Measurements from ENCODE around the gene STK4.
"Not testable (repeated sequence)": the region's sequence is repeated elsewhere in the genome, so short reads cannot be mapped to it uniquely, and the experiment has no call there.

The STK4 gene

DNA sequence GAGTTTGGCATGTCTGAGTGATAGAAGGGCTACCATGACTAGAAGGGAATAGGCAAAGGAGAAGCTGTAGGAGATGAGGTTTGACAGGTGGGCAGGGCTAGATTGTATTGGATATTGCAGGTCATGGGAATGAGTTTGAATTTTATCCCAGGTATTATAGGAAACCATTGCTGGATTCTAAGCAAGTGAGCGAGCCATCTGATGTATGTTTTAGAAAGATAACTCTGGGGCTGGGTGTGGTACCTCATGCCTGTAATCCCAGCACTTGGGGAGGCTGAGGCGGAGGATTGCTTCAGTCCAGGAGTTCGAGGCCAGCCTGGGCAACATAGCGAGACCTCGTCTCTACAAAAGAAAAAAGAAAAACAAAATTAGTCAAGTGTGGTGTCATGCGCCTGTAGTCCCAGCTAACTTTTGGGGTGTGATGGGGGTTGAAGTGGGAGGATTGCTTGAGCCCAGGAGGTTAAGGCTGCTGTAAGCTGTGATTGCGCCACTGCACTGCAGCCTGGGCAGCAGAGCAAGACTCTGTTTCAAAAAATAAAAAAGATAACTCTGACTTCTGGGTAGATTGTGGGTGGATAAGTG lies 16.9 kb downstream of the STK4 start:
- DNase-seq (ENCODE audit: low spot score) = no peak

DNA sequence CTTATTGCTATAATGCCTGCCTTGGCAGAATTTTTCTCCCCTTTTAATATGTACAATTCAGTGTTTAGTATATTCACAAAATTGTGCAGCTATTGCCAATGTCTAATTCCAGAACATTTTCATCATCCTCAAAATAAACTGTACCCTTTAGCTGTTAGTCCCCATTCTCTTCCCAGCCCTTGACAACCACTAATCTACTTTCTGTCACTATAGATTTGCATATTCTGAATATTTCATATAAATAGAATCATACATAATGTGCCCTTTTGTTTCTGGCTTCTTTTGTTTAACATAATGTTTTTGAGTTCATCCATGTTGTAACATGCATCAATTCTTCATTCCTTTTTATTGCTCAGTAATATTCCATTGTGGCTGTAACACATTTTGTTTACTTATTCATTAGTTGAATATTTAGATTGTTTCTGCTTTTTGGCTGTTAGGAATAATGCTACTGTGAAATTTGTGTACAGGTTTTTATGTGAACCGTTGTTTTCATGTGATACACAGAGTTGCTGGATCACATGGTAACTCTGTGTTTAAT lies 22.4 kb downstream of the STK4 start:
- no peak for DNase-seq (ENCODE audit: low spot score)

DNA sequence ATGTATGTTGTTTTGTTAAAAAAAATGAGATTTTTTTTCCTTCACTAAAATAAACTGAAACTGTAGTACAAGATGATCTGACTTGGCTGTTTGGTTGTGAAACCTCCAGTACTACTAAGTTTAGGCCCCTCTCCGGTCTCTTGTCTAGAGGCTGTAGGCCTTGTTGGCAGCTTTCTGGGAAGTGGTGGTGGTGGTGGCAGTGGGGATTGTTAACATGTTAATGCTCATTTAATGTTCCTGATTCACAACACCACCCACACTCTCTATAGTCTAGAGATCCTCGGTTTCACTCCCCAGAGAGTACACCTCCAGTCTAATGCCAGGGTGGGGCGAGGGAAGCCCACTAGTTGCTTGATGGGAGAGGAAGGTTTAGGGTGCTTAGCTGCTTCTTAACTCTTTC lies 24.1 kb downstream of the STK4 start:
- peak; percentile 28 for DNase-seq (ENCODE audit: low spot score)

DNA sequence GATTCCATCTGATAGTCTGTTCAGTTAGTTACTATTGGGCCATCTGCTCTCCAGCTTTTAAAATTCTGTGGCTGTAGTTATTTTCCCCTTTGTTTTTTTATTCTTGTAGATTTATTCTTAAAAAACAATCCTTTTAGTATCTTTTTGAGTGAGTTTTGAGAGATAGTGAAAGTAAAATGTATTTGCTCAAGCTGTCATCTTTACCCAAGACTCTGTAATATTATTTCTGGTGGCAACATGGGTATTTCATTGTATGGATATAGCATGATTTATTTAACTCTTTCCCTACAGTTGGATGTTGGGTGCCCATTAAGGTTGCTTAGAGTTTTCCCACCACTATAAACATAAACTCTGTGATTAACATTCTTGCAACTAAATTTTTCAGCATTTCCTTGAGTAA lies 24.6 kb downstream of the STK4 start:
- DNase-seq (ENCODE audit: low spot score) = no peak

DNA sequence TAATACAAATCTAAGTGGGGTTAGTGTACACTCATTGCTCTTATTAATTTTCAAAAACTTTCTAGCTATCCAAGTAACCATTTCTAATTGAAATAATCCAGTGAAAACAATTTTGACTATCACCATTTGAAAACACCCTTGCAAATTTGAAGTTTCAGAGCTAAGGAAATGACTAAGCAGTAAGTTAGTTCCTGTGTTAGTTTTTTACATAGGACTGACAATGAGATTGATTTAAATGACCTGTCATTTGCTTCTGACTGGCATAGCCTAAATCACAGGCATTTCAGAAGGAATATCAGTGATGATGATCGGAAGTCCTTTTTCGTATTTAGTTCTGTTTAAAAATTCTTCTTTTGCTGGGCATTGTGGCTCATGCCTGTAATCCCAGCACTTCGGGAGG lies 27.0 kb downstream of the STK4 start:
- DNase-seq (ENCODE audit: low spot score) = peak; percentile 31

DNA sequence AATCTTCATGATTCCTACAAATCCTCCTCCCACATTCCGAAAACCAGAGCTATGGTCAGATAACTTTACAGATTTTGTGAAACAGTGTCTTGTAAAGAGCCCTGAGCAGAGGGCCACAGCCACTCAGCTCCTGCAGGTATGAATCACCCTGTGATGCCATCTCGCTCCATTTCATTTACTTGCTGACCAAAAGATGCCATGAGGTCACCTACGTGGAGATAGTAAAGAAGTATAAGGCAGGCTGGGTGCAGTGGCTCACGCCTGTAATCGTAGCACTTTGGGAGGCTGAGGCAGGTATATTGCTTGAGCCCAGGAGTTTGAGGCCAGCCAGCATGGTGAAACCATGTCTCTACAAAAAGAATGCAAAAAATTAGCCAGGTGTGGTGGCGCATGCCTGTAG lies 30.9 kb downstream of the STK4 start:
- DNase-seq (ENCODE audit: low spot score) = no peak

DNA sequence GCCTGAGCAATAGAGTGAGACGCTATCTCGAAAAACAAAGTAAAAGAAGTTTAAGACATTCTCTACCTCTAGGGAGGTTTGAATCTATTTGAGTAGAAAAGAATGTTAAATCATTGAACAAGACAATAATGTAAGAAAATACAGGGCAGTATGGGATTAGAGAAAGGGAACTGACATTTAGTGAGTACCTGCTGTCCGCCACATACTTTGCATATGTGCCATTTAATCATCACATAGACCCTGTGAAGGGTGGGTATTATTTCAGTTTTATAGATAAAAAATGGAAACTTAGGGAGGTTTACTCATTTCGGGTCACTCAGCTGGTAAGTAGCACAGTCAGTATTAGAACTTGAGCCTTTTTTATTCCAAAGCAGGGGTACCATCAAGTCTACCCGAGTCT lies 31.4 kb downstream of the STK4 start:
- no peak for DNase-seq (ENCODE audit: low spot score)

DNA sequence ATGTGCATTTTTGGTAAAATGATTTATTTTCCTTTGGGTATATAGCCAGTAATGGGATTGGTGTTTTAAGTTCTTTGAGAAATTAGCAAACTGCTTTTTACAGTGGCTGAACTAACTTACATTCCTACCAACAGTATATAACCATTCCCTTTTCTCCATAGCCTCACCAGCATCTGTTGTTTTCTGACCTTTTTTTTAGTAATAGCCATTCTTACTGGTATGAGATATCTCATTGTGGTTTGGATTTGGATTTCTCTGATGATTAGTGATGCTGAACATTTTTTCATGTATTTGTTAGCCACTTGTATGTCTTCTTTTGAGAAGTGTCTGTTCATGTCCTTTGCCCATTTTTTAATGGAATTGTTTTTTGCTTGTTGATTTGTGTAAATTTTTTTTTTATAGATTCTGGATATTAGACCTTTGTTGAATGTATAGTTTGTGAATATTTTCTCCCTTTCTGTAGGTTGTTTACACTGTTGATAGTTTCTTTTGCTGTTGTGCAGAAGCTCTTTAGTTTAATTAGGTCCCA lies 42.3 kb downstream of the STK4 start:
- DNase-seq (ENCODE audit: low spot score) = no peak

DNA sequence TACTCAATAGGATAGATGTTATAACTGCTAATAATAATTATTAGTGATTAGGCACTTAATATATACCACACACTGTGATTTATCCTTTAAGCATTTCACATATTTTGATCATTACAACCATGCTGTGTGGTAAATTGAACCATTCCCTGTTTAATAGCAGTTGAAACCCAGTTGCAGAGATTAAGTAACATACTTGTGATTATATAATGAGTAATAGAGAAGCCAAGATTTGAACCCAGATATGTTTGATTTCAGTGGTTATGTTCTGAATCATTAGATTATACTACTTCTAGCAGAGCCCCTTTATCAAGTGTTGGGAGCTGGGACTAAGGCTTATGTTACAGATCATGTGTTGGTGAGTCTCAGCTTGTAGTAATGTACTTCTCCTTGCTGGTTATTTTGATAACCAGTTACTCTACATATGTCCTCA lies 44.1 kb downstream of the STK4 start:
- no peak for DNase-seq (ENCODE audit: low spot score)

DNA sequence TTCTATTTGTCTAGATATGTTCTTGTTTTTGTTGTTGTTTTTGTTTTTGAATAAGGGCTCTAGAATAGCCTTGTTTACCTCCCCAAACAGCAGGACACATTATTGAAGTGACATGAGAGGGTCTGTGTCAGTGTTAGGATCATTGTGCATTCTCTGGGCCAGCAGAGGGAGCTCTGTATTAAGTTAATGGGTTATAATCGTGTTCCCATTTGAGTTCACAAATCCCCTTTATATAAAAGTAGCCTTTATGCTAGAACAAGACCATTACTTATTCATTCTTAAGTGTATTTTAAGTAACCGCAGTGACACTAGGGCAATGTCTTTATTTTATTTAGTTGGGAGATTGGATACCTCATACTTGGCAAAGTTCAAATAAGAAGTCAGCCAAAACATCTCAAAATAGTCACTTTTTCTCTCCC lies 44.8 kb downstream of the STK4 start:
- DNase-seq (ENCODE audit: low spot score) = peak; percentile 62

DNA sequence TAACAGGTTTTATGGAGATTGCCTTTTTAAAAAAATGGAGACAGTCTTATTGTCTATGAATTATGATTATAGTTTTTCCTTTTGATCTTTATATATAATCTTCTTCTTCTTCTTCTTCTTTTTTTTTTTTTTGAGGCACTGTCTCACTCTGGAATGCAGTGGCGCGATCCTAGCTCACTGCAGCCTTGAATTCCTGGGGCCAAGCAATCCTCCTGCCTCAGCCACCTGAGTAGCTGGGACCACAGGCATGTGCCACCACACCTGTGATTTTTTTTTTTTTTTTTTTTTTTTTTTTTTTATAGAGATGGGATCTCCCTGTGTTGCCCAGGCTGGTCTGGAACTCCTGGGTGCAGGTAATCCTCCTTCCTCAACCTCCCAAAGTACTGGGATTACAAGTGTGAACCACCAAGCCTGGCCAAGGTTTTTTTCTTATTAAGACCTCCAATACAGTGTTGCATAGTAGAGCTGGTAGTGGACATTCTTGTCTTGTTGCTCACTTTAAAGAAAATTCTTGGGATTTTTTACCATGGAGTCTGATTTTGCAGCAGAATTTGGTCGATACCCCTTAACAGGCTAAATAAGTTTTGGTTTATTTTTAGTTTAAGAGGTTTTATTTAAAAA lies 46.5 kb downstream of the STK4 start:
- DNase-seq (ENCODE audit: low spot score) = no peak

DNA sequence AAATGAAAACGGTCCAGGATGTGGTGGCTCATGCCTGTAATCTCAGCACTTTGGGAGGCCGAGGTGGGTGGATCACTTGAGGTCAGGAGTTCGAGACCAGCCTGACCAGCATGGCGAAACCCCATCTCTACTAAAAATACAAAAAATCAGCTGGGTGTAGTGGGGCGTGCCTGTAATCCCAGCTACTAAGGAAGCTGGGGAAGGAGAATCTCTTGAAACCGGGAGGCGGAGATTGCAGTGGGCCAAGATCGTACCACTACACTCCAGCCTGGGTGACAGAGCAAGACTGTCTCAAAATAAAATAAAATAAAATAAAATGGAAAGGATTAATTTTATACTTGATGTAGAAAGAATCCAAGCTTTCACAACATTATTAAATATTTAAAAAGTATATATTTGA lies 47.8 kb downstream of the STK4 start:
- not testable (repeated sequence) for DNase-seq (ENCODE audit: low spot score)

DNA sequence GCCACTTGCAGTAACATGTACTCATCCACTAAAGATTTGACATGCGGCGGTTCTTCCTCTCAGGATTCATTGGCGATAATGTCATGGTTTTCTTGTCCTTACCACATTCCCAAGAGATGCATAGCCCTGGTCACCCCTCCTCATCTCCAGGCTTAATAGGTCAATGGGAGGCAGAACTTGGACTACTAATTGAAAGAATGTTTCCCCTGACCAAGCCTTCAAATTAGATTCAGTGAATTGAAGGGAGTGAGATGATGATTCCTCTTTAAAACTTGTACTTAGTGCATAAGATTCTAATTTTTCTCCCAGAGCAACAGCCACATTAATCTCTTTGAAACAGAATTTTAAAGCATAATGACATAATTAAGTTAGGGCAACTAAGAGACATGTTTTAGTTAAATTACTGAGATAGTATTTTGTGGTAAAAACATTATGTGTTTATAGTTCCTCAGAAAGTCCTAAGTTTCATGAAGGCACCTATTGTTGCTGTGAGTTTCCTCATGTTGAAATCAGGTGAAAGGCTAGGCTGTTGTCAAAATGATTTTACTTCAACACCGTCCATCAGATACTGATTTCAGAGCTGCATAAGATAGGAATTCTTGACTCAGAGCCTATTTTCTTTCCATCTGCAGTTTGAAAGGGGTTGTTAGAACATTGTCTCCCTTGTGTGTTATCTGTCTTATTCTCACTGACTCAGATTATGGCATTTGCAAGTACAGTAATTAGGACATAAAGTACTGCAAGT lies 48.5 kb downstream of the STK4 start:
- DNase-seq (ENCODE audit: low spot score) = no peak

DNA sequence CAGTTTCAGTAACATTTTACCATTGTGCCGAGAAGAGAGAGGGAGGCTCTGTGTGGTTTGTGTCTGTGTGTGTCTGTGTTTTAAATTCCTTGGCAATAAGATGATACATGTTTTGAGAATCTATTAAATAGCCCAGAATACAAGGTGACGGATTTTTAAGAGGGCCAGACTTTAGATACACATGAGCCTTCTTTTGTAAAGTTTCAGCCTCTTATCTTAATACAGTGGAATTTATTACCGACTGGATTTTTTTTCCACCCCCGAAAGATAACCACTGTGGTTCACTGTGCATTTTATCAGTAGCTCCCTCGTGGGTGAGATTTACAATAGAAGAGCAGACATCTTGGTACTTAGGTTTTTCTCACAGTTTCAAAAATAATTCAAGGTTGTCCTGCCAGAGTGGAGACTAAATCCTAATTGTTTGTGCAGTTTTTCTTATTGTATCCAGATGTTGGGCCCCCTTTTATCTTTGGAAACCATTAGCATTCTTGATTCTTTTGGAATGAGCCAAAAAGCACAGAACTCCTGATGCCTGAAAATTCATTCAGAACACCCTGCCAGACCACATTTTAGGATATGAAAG lies 49.9 kb downstream of the STK4 start:
- DNase-seq (ENCODE audit: low spot score) = no peak

DNA sequence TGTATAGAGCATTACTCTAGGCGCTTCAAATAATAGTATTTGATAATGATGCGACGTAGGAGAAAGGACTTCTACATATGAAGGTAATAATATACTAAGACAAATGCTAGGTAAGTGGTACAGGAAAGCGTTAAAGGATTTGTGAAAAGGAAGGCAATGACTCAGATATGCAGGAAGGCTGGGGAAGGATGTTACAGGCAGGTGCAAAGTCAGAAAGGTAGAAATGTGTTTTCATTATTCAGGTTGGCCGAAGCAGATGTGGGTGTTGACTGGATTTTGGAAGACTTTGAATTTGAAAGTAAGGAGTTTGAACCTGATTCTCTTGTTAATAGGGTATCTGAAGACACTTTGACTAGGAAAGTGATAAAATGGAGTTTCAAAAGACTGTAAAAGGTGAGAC lies 51.0 kb downstream of the STK4 start:
- no peak for DNase-seq (ENCODE audit: low spot score)

DNA sequence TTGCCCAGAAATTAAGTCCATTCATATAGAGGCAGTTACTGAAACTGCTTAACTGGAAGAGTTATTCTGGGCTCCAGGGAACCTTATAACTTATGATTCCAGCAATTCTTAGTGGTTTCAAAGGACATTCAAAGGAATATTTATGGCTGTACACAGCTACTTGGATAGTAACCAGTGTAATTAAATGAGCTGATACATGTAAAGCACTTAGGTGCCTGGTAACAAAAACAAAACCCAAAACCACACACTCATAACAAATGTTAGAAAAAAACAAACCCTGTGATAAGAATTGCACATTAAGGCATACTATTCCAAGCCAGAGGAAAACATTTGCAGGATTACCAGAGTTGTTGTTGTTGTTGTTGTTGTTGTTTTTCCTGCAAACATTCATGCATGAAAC lies 51.5 kb downstream of the STK4 start:
- DNase-seq (ENCODE audit: low spot score) = no peak

DNA sequence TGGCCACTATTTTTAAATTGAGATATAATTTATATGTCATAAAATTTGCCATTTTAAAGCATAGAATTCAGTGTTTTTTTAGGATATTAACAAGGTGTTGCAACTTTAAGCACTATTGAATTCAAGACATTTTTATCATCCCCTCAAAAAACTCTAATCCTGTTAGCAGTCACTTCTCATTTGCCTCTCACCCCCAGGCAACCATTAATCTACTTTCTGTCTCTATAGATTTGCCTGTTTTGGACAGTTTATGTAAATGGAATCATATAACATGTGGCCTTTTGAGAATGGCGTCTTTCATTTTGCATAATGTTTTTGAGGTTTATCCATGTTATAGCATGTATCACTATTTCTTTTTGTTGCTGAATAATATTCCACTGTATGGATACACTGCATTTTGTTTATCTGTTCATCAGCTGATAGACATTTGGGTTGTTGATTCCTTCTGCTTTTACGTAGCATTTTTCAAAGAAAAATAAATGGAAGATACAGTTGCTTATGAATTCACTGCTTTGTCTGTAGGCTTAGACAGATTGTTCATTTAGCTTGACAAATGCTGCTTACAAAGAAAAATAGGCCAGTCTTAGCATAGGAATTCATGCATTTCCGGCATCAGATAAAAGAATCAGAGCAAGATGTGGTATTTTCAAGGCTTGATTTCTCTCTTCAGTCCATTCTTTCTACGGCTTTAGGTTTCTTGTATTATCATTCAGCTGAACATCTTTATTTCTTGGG lies 52.9 kb downstream of the STK4 start:
- DNase-seq (ENCODE audit: low spot score) = no peak

DNA sequence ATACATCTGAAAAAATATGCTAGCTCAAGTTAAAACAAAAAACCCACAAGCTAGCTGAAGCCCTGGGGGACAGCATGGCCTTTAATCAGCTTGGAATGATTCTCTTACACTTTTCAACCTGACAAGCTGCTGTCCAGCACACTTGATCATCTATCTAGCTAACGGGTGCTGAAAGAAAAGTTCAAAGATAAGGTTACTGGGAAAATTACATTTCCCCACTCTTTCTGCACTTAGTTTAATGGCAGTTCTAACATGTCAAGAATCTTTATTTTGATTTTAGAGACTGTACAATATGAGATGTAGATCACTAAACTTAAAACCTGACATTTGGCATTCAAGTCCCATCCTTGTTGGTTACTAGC lies 53.4 kb downstream of the STK4 start:
- no peak for DNase-seq (ENCODE audit: low spot score)

DNA sequence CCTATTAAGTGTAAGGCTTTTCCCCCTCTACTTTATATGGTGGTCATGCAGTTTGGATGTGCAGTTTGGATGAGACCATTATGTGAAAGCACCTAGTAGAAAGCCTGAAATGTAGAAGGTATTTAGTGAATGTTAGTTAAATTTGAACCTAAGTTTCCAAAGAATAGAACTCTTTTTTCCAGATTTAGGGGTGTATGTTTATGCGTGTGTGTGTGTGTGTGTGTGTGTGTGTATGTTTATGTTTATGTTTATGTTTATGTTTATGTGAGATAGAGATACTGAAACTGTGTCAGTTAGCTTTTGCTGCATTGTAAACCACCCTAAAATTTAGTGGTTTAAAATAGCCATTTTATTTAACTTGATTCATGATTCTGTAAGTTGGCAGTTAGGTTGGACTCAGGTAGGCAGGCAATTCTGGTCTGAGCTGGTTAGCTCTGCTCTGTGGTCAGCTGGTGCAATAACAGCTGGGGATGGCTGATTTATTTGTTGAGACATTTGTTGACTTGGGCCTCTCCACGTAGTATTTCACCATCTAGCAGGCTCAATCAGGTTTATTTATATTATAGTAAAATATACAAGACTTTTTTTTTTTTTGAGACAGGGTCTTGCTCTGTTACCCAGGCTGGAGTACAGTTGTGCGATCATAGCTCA lies 54.0 kb downstream of the STK4 start:
- no peak for DNase-seq (ENCODE audit: low spot score)

DNA sequence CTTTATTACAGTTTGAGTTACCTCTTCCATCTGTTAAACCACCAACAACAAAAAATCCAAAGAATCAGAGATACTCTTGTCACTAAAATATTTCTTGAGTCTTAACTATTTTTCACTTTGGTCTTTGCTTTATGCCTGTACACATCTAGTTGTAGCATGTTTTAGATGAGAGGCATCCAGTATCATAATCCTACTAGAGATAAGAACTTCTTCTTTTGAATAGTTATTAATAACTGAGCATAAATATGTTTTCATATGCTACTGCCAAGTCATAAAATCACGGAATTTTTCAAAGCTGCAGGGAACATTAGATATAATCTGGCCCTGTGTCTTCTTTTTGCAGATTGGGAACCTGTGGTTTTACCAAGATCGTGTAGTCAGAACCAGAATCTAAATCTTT lies 55.3 kb downstream of the STK4 start:
- DNase-seq (ENCODE audit: low spot score) = no peak

DNA sequence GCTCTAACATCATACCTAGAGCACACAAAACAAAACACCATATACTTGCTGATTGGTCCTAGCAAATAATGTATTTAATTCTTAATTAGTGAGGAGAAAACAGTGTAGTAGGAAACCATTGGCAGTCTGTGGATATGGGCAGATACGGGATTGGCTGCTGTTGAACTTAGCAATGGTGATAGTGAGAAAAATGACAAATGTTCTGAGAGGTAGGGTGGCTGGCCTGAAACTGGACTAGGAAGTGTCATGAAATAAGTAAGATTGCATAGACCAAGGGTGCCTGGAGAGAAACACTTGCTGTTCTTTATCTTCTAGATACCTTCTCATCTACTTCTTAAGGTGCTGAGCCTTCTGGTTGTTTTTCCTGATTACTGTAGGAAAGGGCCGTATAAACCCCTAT lies 56.8 kb downstream of the STK4 start:
- not testable (repeated sequence) for DNase-seq (ENCODE audit: low spot score)
